Measurements from ENCODE around the gene SIPA1L2.

Gene SIPA1L2

DNA sequence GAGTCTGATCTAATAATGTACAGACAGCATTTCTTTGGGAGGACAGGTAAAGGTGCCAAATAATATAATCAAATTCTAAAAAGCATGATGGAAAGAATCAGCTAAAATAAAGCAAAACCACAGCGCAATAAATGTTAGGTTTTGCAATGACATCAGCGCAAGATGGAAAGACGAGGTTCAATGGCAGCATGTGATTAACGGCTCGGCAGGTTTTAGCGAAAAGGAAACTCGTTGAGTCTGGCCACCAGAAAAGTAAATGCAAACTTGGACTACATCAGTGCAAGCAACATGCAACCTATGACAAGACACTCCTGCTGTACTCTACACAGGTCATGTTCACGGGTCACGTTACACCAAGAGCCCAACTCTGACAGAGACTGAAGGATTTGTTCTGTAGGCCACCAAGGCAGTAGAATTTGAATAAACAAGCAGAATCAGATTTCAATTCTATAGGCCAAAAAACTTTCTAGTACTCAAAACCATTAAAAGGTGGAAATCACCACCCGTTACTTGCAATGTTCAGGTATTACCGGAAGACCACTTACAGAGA is 4.5 kb downstream of the SIPA1L2 start:
- TF ChIP-seq, protein P1, sequence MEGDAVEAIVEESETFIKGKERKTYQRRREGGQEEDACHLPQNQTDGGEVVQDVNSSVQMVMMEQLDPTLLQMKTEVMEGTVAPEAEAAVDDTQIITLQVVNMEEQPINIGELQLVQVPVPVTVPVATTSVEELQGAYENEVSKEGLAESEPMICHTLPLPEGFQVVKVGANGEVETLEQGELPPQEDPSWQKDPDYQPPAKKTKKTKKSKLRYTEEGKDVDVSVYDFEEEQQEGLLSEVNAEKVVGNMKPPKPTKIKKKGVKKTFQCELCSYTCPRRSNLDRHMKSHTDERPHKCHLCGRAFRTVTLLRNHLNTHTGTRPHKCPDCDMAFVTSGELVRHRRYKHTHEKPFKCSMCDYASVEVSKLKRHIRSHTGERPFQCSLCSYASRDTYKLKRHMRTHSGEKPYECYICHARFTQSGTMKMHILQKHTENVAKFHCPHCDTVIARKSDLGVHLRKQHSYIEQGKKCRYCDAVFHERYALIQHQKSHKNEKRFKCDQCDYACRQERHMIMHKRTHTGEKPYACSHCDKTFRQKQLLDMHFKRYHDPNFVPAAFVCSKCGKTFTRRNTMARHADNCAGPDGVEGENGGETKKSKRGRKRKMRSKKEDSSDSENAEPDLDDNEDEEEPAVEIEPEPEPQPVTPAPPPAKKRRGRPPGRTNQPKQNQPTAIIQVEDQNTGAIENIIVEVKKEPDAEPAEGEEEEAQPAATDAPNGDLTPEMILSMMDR (IDR thresholded peaks at IDR 0.05; ENCODE audit: low read depth, low read length): no peak
- no peak for DNase-seq (ENCODE audit: extremely low read depth, low read depth)

DNA sequence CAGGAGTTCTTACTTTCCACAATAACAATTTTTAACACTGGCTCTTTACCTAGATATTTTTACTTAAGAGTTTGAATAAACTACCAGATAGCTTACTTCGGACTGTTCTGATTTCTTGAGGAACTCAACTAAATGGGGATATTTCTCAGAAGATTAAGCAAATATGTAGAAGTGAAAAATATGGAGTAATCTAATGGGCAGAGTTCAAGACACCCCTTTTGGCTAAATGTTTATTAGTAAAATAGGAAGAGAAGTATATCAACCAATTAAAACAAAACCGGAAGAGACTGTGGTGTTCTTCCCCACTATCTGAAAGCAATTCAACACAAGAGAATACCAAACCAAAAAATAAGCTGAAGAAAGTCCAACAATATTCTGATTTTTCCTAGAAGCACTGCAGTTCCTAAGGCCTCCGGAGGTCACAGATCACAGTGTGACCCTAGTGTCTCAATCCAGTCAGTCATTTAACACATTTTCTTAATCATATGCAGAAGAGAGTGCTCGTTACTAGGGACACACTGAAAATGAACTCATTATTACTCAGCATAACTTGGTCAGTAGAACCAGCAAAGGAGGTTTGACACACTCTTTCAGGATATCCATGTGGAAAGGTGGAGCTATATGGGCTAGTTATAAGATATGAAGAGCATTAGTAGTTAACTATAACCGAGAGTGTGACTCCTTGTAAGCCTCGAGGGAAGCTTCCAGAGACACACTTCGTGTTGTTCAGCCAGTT is 5.2 kb downstream of the SIPA1L2 start:
- TF ChIP-seq, protein P1 (IDR thresholded peaks at IDR 0.05; ENCODE audit: low read depth, low read length): no peak
- no peak for DNase-seq (ENCODE audit: extremely low read depth, low read depth)

DNA sequence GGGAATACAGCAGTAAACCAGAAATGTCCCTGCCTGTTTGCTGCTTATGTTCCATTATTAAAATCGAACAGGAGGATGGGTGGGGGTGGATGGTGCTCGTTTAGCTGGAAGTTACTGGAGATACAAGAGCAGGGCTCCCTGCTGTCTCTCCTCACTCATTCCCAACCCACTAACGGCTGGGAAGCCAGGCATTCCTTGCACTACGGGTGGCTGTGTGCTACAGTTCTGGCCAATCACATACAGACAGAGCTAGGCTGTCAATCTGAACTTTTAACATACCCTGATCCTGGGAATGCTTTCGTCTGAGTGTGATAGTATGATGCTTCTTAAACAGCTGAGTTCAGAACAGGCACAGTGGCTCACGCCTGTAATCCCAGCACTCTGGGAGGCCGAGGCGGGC is 7.0 kb downstream of the SIPA1L2 start:
- TF ChIP-seq, protein P1 (IDR thresholded peaks at IDR 0.05; ENCODE audit: low read depth, low read length): no peak
- DNase-seq (ENCODE audit: extremely low read depth, low read depth): no peak

DNA sequence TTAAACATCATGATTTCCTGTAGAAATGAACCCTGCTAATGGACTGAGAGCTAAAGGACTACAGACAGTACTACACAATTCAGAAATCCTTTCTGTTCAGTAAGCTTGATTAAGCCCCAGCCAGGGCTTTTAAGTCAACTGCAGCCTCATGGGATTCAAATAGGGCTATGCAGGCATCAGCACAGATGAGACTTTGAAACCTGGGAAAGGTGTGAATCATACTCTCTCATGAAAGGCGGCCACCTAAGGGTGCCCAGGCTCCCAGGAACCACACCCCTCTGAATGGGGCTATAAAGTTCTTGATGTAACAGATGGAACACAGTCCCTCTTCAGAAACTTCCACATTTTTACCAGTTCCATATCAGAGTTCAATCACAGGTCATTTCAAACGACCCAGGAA is 7.6 kb downstream of the SIPA1L2 start:
- TF ChIP-seq, protein P1 (IDR thresholded peaks at IDR 0.05; ENCODE audit: low read depth, low read length): no peak
- no peak for DNase-seq (ENCODE audit: extremely low read depth, low read depth)

DNA sequence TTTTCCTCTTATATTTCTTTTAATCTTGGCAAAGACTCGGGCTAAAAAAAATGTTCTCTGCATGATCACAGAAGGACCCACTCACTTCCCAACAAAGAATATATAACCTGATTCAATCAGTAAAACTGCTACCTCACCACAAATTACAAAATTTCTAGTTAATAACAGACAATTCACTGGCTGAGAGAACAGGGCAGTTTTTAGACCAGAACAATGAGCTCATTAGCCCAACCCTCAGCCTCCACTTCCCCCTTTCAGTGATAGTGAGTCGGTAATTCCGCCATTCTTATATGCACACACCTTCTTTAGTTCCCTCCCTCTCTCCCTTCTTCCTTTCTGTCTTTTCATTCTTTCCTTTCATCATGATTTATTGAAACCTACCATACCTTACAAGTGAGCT is 8.9 kb downstream of the SIPA1L2 start:
- TF ChIP-seq, protein P1 (IDR thresholded peaks at IDR 0.05; ENCODE audit: low read depth, low read length): no peak
- no peak for DNase-seq (ENCODE audit: extremely low read depth, low read depth)

DNA sequence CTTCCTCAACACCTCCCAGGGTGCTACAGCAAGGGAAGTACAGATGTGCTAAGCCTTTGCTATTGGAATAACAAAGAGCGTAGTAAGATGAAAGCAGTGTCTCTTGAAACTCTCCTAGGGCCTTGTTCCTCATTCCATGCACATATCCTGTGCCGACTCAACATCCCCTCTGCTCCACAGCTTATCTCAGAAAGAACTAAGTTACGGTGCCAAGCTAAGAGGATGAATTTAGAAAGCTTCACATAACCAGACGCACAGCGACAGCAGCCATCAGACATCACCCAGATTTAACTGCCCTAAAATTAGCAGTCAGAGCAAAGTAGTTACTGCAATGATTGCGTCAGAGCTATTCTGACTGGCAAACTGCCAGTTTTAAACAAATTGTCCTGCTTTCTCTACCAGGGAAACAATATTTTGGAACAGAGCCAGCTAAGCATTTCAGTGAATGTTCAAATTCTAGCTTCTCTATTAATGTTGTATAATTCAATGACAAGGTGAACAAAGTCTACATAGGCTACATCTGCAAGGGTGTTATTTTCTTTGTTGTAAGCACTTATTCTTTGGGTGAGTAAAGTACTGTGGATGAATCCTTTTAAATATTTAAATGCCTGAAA is 9.5 kb downstream of the SIPA1L2 start:
- no peak for DNase-seq (ENCODE audit: extremely low read depth, low read depth)
- TF ChIP-seq, protein P1 (IDR thresholded peaks at IDR 0.05; ENCODE audit: low read depth, low read length): no peak

DNA sequence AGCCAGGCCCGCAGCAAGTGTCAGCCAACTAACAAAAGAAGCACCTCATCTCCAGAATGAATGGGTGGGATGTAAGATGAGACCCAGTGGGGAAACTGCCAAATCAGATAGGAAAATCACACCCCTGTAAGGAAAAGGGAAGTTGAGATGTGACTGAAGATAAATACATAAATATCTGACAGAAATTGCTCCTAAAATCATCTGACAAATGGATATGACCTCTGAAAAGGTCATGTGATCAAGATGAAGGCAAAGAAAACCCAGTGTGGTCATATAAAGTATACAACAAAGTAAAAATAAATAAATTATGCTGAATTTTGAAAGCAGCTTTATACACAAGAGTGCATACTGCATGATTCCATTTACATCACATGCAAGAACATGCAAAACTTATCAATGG is 12.7 kb downstream of the SIPA1L2 start:
- DNase-seq (ENCODE audit: extremely low read depth, low read depth): no peak
- TF ChIP-seq, protein P1 (IDR thresholded peaks at IDR 0.05; ENCODE audit: low read depth, low read length): no peak

Data from AG09319 (cell line).